Measurements from ENCODE around the gene CCDC171.

DNA sequence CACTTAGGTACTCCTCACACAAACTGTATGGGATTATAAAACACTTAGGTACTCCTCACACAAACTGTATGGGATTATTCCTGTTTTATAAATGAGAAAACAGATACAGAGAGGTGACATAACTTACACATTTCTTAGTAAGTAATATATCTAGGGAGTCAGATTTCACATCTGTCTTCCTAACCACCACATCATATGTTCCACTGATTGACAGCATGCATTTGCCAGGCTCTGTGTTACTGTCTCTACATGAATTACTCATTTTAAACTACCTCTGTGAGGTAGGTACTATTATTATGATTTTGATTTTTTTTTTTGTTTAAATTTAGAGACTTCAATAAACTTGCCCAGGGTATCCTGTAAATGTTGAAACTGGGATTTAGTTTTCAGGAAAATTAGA, 232.7 kb downstream of the CCDC171 start:
- TF ChIP-seq CTCF (IDR thresholded peaks at IDR 0.05; ENCODE audit: insufficient read depth, low read length, poor library complexity, severe bottlenecking) (no peak), EZH2phosphoT487 (conservative IDR thresholded peaks at IDR 0.05; ENCODE audit: low read length) (no peak)

Measured in SU-DHL-6 (cell line).